Type B pancreatic cell (in vitro differentiated cells): ENCODE results near the gene SIGLEC14. TPM values are rescaled to one million over a fixed set of nuclear protein-coding genes. Genes with fewer than 3 reads are reported as not detected.
A peak's percentile ranks its signal among the peaks of the same experiment; 100 is the strongest.

Source experiments
- DNase-seq: peaks from one replicate; pipeline ENCODE4 v3.0.0; 2021; ENCODE audit warnings: mixed read lengths; ENCODE audit not compliant: unreplicated experiment; ENCODE audit errors: extremely low spot score
- H3K27ac Mint-ChIP-seq: 2 replicates; pipeline ENCODE4 v1.8.0; 2021; ENCODE audit warnings: mild to moderate bottlenecking, mixed read lengths
- H3K27me3 Mint-ChIP-seq: 2 replicates; pipeline ENCODE4 v1.8.0; 2021; ENCODE audit warnings: mixed read lengths
- H3K36me3 Mint-ChIP-seq: 2 replicates; pipeline ENCODE4 v1.8.0; 2021; ENCODE audit warnings: mixed read lengths
- H3K4me1 Mint-ChIP-seq: one replicate; pipeline ENCODE4 v1.8.0; 2021; ENCODE audit warnings: mixed read lengths; ENCODE audit not compliant: unreplicated experiment
- H3K4me3 Mint-ChIP-seq: 2 replicates; pipeline ENCODE4 v1.8.0; 2021; ENCODE audit warnings: mild to moderate bottlenecking, mixed read lengths
- H3K9me3 Mint-ChIP-seq: 2 replicates; pipeline ENCODE4 v1.8.0; 2021; ENCODE audit warnings: mixed read lengths
- total RNA-seq: library from RNA; stranded (reverse); gene quantifications from 2 replicates; pipeline ENCODE4 v1.2.1, GENCODE V29; 2021; ENCODE audit warnings: low replicate concordance
- TF ChIP-seq, protein P1 (sequence below): fragments of 200-600 bp; sonication (generic); conservative IDR thresholded peaks from 2 replicates; pipeline ENCODE4 v1.5.0; 2021; ENCODE audit warnings: antibody characterized with exemption, mild to moderate bottlenecking

SIGLEC14 gene
- total RNA-seq, 1 donor from 2014 or later, result not detected

DNA sequence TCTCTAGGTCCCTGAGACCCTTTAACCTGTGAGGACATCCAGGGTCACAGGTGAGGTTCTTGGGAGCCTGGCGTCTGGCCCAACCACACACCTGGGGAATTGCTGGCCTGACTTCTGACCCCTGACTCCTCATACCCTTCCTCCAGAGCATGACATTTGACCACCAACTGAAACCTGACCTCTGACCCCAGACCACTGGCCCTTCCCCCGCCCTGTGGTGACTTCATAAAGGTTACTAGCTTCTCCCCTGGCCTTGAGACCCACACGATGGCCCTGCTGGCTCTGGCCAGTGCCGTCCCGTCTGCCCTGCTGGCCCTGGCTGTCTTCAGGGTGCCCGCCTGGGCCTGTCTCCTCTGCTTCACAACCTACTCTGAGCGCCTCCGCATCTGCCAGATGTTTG is 46.6 kb upstream of the SIGLEC14 start, which contains the start of gene SPACA6:
Gene SPACA6 (plus strand): TSS at position 71 of the 400 bp plus-strand sequence. CDS start 197 bp downstream, at position 268.
- Mint-ChIP-seq H3K27me3 (no peaks in the 10 kb centered on the region), H3K9me3 (no peaks in the 10 kb centered on the region), H3K4me3 (peak within 1 kb of the TSS; percentile 88), H3K4me1 (peaks cover 17% of the 10 kb centered on the region), H3K27ac (peak within 1 kb of the TSS; percentile 79), H3K36me3 (peaks cover 30% of the 10 kb centered on the region)
- no peak for DNase-seq
- TF ChIP-seq, protein P1, sequence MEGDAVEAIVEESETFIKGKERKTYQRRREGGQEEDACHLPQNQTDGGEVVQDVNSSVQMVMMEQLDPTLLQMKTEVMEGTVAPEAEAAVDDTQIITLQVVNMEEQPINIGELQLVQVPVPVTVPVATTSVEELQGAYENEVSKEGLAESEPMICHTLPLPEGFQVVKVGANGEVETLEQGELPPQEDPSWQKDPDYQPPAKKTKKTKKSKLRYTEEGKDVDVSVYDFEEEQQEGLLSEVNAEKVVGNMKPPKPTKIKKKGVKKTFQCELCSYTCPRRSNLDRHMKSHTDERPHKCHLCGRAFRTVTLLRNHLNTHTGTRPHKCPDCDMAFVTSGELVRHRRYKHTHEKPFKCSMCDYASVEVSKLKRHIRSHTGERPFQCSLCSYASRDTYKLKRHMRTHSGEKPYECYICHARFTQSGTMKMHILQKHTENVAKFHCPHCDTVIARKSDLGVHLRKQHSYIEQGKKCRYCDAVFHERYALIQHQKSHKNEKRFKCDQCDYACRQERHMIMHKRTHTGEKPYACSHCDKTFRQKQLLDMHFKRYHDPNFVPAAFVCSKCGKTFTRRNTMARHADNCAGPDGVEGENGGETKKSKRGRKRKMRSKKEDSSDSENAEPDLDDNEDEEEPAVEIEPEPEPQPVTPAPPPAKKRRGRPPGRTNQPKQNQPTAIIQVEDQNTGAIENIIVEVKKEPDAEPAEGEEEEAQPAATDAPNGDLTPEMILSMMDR, result no peak

- no peaks in the 10 kb centered on the region for H3K27me3 Mint-ChIP-seq
- no peak overlapping the region for H3K27ac Mint-ChIP-seq
- TF ChIP-seq, protein P1, result no peak
- peaks cover 24% of the 10 kb centered on the region for H3K4me1 Mint-ChIP-seq
- peak overlapping the region; percentile 88 for H3K4me3 Mint-ChIP-seq
- DNase-seq, result no peak
- peaks cover 24% of the 10 kb centered on the region for H3K36me3 Mint-ChIP-seq
- no peaks in the 10 kb centered on the region for H3K9me3 Mint-ChIP-seq
Observed at GRCh38 chr19:51692468-51692867, 45.8 kb upstream of the SIGLEC14 start.

- Mint-ChIP-seq H3K36me3 (peaks cover 19% of the 10 kb centered on the region), H3K27ac (peak overlapping the region; percentile 79), H3K4me3 (peak overlapping the region; percentile 88), H3K4me1 (peaks cover 25% of the 10 kb centered on the region), H3K9me3 (no peaks in the 10 kb centered on the region), H3K27me3 (no peaks in the 10 kb centered on the region)
- TF ChIP-seq, protein P1, result no peak
- DNase-seq, result no peak
Observed at GRCh38 chr19:51691584-51692428, 45.2 kb upstream of the SIGLEC14 start.

DNA sequence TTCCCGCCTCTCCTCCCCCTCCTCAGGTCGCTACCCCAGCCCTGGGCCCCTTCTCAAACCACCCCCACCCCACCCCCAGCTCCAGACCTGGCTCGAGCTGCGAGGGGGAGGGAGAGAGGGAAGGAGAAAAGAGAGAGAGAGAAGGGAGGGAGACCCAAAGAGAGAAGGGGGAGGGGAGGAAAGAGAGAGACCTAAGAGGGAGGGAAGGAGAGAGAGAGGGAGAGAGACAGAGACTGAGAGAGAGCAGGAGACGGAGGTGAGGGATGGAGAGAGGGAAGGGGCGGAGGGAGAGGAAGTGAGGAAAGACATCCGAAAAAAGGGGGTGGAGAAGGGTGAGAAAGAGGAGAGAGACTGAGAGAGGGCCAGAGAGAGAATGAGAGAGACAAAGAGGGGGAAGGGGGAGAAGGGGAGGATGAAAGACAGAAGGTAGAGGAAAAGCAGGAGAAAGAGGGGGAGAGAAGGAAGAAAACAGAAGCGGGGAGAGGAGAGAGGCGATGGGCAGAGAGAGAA is 44.5 kb upstream of the SIGLEC14 start:
- Mint-ChIP-seq H3K36me3 (peaks cover 15% of the 10 kb centered on the region), H3K4me1 (peaks cover 25% of the 10 kb centered on the region), H3K9me3 (no peaks in the 10 kb centered on the region), H3K27me3 (no peaks in the 10 kb centered on the region), H3K27ac (peak overlapping the region; percentile 79), H3K4me3 (peak overlapping the region; percentile 88)
- TF ChIP-seq, protein P1, result no peak
- no peak for DNase-seq

- no peaks in the 10 kb centered on the region for H3K9me3 Mint-ChIP-seq
- TF ChIP-seq, protein P1, result no peak
- no peaks in the 10 kb centered on the region for H3K27me3 Mint-ChIP-seq
- peaks cover 13% of the 10 kb centered on the region for H3K36me3 Mint-ChIP-seq
- H3K27ac Mint-ChIP-seq, result peak overlapping the region; percentile 71
- H3K4me1 Mint-ChIP-seq, result peaks cover 25% of the 10 kb centered on the region
- peak overlapping the region; percentile 91 for H3K4me3 Mint-ChIP-seq
- peak; percentile 87 for DNase-seq
Observed at GRCh38 chr19:51690454-51691073, 43.9 kb upstream of the SIGLEC14 start.
